ENCODE results near the gene ERCC5.

The ERCC5 gene

DNA sequence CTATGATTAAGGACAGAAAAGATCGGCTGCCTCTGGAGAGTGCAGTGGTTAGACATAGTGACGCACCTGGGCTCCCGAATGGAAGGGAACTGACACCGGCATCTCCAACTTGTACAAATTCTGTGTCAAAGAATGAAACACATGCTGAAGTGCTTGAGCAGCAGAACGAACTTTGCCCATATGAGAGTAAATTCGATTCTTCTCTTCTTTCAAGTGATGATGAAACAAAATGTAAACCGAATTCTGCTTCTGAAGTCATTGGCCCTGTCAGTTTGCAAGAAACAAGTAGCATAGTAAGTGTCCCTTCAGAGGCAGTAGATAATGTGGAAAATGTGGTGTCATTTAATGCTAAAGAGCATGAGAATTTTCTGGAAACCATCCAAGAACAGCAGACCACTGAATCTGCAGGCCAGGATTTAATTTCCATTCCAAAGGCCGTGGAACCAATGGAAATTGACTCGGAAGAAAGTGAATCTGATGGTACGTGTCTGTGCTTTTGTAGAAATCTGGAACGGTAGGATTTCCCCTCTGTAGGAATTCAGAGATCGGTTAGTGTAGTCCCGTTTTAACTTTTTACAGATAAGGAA is 16.9 kb downstream of the ERCC5 start:
- FAIRE-seq = no peak
- TF ChIP-seq SPI1 (IDR thresholded peaks at IDR 0.05; ENCODE audit: low read depth, low read length) (no peak), TAF1 (IDR thresholded peaks at IDR 0.05; ENCODE audit: low read depth, low read length) (no peak), POLR2AphosphoS5 (IDR thresholded peaks at IDR 0.05; ENCODE audit: low read depth, low read length) (no peak), POU2F2 (IDR thresholded peaks at IDR 0.05; ENCODE audit: low read depth, low read length) (no peak), POLR2A (IDR thresholded peaks at IDR 0.05; ENCODE audit: low read depth, low read length) (no peak), PAX5 (IDR thresholded peaks at IDR 0.05; ENCODE audit: insufficient read depth, low read length, severe bottlenecking) (no peak)
- DNase-seq (ENCODE audit: insufficient read length, low spot score) = no peak

DNA sequence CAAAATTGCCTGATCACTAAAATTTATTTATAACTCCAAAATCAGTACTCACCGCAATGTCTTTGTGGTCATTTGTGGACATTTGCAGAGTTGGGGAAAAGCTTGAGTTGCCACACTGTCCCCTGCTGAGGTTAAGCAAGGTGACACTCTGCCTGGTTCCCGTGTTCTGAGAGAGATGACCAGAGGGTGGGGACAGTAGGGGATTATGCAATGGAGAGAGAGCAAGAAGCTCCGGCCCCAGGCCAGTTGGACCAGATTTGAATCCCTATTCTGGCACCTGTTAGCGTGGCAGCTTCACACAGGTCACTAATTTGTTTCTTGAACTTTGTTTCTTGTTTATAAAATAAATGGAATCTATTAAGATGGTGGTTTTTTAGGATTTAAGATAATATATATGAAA is 17.8 kb downstream of the ERCC5 start:
- FAIRE-seq (no peak), DNase-seq (ENCODE audit: insufficient read length, low spot score) (no peak)
- TF ChIP-seq PAX5 (IDR thresholded peaks at IDR 0.05; ENCODE audit: insufficient read depth, low read length, severe bottlenecking) (no peak), TAF1 (IDR thresholded peaks at IDR 0.05; ENCODE audit: low read depth, low read length) (no peak), POLR2AphosphoS5 (IDR thresholded peaks at IDR 0.05; ENCODE audit: low read depth, low read length) (no peak), POLR2A (IDR thresholded peaks at IDR 0.05; ENCODE audit: low read depth, low read length) (no peak), SPI1 (IDR thresholded peaks at IDR 0.05; ENCODE audit: low read depth, low read length) (no peak), POU2F2 (IDR thresholded peaks at IDR 0.05; ENCODE audit: low read depth, low read length) (no peak)

DNA sequence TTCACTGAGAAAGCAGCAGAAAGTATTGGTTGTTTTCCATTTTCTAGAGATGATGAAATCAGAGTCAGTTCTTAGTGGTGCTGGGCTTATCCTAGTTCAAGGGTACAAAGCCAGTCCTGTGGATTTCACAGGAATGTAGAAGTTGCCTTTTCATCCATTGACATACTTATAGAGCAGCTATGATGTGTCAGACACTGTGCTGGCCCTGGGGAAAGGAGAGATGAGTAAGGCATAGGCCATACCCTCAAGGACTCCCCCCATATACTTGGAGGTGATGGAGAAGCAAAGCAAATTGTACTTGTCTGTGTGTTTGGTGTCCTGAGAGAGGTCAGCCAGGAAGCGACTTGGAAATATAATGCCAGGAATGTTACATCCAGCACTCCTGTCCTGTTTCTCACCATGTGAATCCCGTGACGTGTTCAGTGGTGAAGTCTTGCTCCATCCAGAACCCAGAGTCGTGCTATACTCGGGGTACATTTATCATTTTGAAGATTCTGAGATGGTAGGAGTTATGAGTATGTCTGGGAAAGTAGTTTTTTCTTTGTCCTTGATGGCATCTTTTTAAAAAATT is 22.6 kb downstream of the ERCC5 start:
- TF ChIP-seq SPI1 (IDR thresholded peaks at IDR 0.05; ENCODE audit: low read depth, low read length) = no peak
- TF ChIP-seq TAF1 (IDR thresholded peaks at IDR 0.05; ENCODE audit: low read depth, low read length) = no peak
- no peak for TF ChIP-seq POLR2A (IDR thresholded peaks at IDR 0.05; ENCODE audit: low read depth, low read length)
- no peak for TF ChIP-seq POU2F2 (IDR thresholded peaks at IDR 0.05; ENCODE audit: low read depth, low read length)
- TF ChIP-seq PAX5 (IDR thresholded peaks at IDR 0.05; ENCODE audit: insufficient read depth, low read length, severe bottlenecking) = no peak
- no peak for TF ChIP-seq POLR2AphosphoS5 (IDR thresholded peaks at IDR 0.05; ENCODE audit: low read depth, low read length)
- FAIRE-seq = no peak
- DNase-seq (ENCODE audit: insufficient read length, low spot score) = no peak

- FAIRE-seq (peak; percentile 9), DNase-seq (ENCODE audit: insufficient read length, low spot score) (no peak)
- TF ChIP-seq POLR2A (IDR thresholded peaks at IDR 0.05; ENCODE audit: low read depth, low read length) (no peak), POLR2AphosphoS5 (IDR thresholded peaks at IDR 0.05; ENCODE audit: low read depth, low read length) (no peak), PAX5 (IDR thresholded peaks at IDR 0.05; ENCODE audit: insufficient read depth, low read length, severe bottlenecking) (no peak), TAF1 (IDR thresholded peaks at IDR 0.05; ENCODE audit: low read depth, low read length) (no peak), POU2F2 (IDR thresholded peaks at IDR 0.05; ENCODE audit: low read depth, low read length) (no peak), SPI1 (IDR thresholded peaks at IDR 0.05; ENCODE audit: low read depth, low read length) (no peak)
Measured at GRCh38 chr13:102869948-102870676, 24.3 kb downstream of the ERCC5 start.

DNA sequence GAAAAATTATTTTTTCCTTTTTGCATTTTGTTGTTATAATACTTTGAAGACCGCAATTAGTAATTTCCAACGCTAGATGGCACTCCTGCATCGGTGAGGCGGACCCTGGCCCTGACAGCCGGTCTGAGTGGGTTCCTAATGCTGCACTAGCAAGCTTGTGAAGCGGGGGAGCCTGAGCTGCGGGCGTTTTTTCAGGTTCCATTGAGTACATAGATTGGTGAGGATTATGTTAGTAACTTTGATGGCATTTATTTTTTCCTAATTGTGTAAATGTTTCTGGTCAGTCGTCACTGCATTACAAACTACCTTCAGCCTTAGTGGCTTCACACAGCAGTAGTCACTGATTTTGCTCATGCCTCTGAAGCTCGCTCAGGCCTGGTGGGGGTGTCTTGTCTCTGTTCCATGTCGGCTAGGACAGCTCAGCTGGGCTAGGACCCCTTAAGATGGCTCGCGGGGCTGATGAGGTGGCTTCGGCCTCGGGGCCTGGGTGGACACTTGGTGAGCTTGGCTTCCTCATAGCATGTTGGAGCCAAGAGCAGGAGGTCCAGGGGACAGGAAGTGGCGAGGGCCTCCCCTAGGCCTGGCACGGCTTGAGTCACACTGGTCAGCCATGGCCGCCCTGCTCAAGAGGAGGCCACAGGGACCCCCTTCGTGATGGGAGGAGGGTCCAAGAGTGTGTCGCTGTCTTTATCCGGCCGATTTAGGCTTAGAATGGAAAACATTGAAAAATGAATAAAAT is 25.0 kb downstream of the ERCC5 start:
- DNase-seq (ENCODE audit: insufficient read length, low spot score) = peak; percentile 39
- peak; percentile 58 for FAIRE-seq
- TF ChIP-seq POU2F2 (IDR thresholded peaks at IDR 0.05; ENCODE audit: low read depth, low read length) = no peak
- no peak for TF ChIP-seq TAF1 (IDR thresholded peaks at IDR 0.05; ENCODE audit: low read depth, low read length)
- no peak for TF ChIP-seq PAX5 (IDR thresholded peaks at IDR 0.05; ENCODE audit: insufficient read depth, low read length, severe bottlenecking)

GRCh38 chr13:102872131-102872530 is 26.3 kb downstream of the ERCC5 start:
- DNase-seq (ENCODE audit: insufficient read length, low spot score) (no peak), FAIRE-seq (no peak)
- no peak for TF ChIP-seq PAX5 (IDR thresholded peaks at IDR 0.05; ENCODE audit: insufficient read depth, low read length, severe bottlenecking)
- TF ChIP-seq POU2F2 (IDR thresholded peaks at IDR 0.05; ENCODE audit: low read depth, low read length) = no peak
- no peak for TF ChIP-seq POLR2A (IDR thresholded peaks at IDR 0.05; ENCODE audit: low read depth, low read length)
- no peak for TF ChIP-seq TAF1 (IDR thresholded peaks at IDR 0.05; ENCODE audit: low read depth, low read length)
- no peak for TF ChIP-seq SPI1 (IDR thresholded peaks at IDR 0.05; ENCODE audit: low read depth, low read length)
- no peak for TF ChIP-seq POLR2AphosphoS5 (IDR thresholded peaks at IDR 0.05; ENCODE audit: low read depth, low read length)

GRCh38 chr13:102872531-102872930 is 26.7 kb downstream of the ERCC5 start:
- FAIRE-seq = no peak
- DNase-seq (ENCODE audit: insufficient read length, low spot score) = no peak
- no peak for TF ChIP-seq PAX5 (IDR thresholded peaks at IDR 0.05; ENCODE audit: insufficient read depth, low read length, severe bottlenecking)
- no peak for TF ChIP-seq SPI1 (IDR thresholded peaks at IDR 0.05; ENCODE audit: low read depth, low read length)
- no peak for TF ChIP-seq POLR2AphosphoS5 (IDR thresholded peaks at IDR 0.05; ENCODE audit: low read depth, low read length)
- no peak for TF ChIP-seq POU2F2 (IDR thresholded peaks at IDR 0.05; ENCODE audit: low read depth, low read length)
- no peak for TF ChIP-seq TAF1 (IDR thresholded peaks at IDR 0.05; ENCODE audit: low read depth, low read length)
- no peak for TF ChIP-seq POLR2A (IDR thresholded peaks at IDR 0.05; ENCODE audit: low read depth, low read length)

DNA sequence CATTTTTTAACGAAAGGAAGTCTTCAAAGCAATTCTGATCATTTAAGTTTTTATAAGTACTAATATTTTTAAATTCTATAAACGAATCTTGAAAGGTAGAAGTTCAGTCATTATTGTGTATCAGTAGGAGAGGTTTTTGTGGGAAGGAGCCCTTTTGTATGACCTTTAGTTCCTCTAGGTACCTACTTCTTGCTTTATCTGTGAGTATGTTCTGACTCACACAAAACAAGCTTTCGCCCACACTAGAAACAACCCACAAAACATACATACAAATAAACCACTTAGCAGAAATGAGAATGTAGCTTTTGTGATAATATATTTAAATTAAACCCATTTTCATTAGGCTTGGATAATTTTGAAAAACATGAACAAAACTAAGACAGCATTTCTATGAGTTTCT is 27.8 kb downstream of the ERCC5 start:
- no peak for TF ChIP-seq SPI1 (IDR thresholded peaks at IDR 0.05; ENCODE audit: low read depth, low read length)
- TF ChIP-seq POLR2AphosphoS5 (IDR thresholded peaks at IDR 0.05; ENCODE audit: low read depth, low read length) = no peak
- TF ChIP-seq POU2F2 (IDR thresholded peaks at IDR 0.05; ENCODE audit: low read depth, low read length) = no peak
- no peak for TF ChIP-seq PAX5 (IDR thresholded peaks at IDR 0.05; ENCODE audit: insufficient read depth, low read length, severe bottlenecking)
- no peak for TF ChIP-seq TAF1 (IDR thresholded peaks at IDR 0.05; ENCODE audit: low read depth, low read length)
- no peak for TF ChIP-seq POLR2A (IDR thresholded peaks at IDR 0.05; ENCODE audit: low read depth, low read length)
- DNase-seq (ENCODE audit: insufficient read length, low spot score) = no peak
- peak; percentile 47 for FAIRE-seq

- TF ChIP-seq TAF1 (IDR thresholded peaks at IDR 0.05; ENCODE audit: low read depth, low read length) (no peak), POLR2AphosphoS5 (IDR thresholded peaks at IDR 0.05; ENCODE audit: low read depth, low read length) (no peak), POLR2A (IDR thresholded peaks at IDR 0.05; ENCODE audit: low read depth, low read length) (no peak), SPI1 (IDR thresholded peaks at IDR 0.05; ENCODE audit: low read depth, low read length) (no peak), POU2F2 (IDR thresholded peaks at IDR 0.05; ENCODE audit: low read depth, low read length) (no peak), PAX5 (IDR thresholded peaks at IDR 0.05; ENCODE audit: insufficient read depth, low read length, severe bottlenecking) (no peak)
- FAIRE-seq (no peak), DNase-seq (ENCODE audit: insufficient read length, low spot score) (no peak)
Measured at GRCh38 chr13:102875256-102875655, 29.4 kb downstream of the ERCC5 start.

Measured in GM12891 (cell line).